ENCODE data around the gene NFIC.

- peak; percentile 12 for TF ChIP-seq POLR2A (IDR thresholded peaks at IDR 0.05; ENCODE audit: low read depth)
- no peak for TF ChIP-seq CTCF (IDR thresholded peaks at IDR 0.05)
These were observed 8.2 kb downstream of the NFIC start for GRCh38 chr19:3374369-3375112.
